Measurements from ENCODE around the gene PLEKHG7. TPM values are rescaled to one million over a fixed set of nuclear protein-coding genes. Genes with fewer than 3 reads are reported as not detected.

The PLEKHG7 gene
- total and polyA plus RNA-seq, 11 donors = 0.08 TPM; not detected in 10

DNA sequence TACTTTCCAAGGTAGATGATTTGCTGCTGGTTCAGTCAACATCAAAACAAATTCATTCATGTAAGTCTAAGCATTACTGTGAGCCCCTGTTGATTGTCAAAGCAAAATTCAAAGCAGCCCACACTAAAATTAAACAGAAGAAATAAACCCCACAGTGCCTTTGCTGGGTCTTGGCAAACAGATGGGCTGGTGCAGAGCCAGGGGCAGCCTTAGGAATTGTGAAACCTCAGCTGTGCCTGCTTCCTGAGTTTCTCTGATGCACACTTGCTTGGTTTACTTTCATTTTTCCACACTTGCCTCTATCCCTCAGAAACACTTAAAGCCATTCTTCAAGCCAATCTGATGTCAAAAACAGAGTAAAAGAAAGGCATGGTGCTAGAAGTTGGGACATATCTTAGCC, 6.6 kb upstream of the PLEKHG7 start:
- no peak overlapping the region for H3K4me3 ChIP-seq
- DNase-seq (peak in 1 of 5 donors; percentile 54), ATAC-seq (peak in 3 of 4 donors; percentile 30 to 64 (median 50))
- H3K4me1 ChIP-seq = peaks cover 0 to 9% (median 0%) of the 10 kb centered on the region in 12 donors
- no peaks in the 10 kb centered on the region for H3K36me3 ChIP-seq
- peaks cover 0 to 22% (median 0%) of the 10 kb centered on the region in 12 donors for H3K9me3 ChIP-seq
- TF ChIP-seq POLR2A (IDR thresholded peaks at IDR 0.05) (no peak), CTCF (IDR thresholded peaks at IDR 0.05) (no peak)
- no peaks in the 10 kb centered on the region for H3K27me3 ChIP-seq
- no peak overlapping the region for H3K27ac ChIP-seq
- intact Hi-C loops (cut with DNase I) = no loop called here

DNA sequence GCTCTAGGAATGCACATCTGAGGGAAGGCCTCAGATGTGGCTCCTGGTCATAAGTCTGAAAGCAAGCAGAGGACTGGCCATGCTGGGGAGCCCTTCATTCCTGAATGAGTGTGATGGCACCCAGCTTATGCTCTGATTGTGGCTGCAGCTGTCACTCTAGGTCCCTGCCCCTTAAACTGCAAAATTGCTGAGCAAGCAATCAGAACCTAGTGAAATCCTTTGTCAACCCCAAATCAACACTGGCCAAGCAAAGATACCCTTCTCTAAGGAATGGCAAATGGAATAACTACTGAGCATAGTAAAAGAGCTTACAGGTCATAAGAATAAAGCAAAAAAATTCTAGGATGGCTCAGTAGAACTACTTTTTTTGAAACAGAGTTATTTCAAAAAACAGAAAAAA, 4.3 kb upstream of the PLEKHG7 start:
- DNase-seq (no peak), ATAC-seq (no peak)
- Histone ChIP-seq H3K9me3 (peaks cover 0 to 14% (median 0%) of the 10 kb centered on the region in 12 donors), H3K4me3 (no peak overlapping the region), H3K4me1 (peaks cover 0 to 9% (median 0%) of the 10 kb centered on the region in 12 donors), H3K36me3 (no peaks in the 10 kb centered on the region), H3K27ac (no peak overlapping the region), H3K27me3 (no peaks in the 10 kb centered on the region)
- intact Hi-C loops (cut with DNase I) = no loop called here
- TF ChIP-seq CTCF (IDR thresholded peaks at IDR 0.05) (no peak), POLR2A (IDR thresholded peaks at IDR 0.05) (no peak)

DNA sequence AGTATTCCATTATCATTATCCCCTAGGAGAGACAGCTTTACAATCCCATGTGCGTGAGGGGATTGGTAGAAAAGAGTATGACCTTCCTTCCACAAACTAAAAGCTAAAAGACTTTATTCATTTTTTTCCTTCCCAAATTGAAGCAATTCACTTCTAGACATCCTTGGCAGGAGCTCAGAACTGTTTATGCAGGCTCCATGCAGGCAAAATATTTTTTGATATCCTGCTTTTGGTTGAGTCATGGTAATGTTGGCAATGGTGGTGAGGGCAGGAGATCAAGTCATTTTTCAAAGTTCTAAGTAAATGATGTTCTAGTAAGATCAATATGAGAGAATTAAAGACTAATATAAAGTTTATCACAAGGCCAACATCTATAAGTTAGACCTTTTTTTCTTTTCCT, 1.3 kb upstream of the PLEKHG7 start:
- no peak for DNase-seq
- Histone ChIP-seq H3K9me3 (peaks cover 0 to 14% (median 0%) of the 10 kb centered on the region in 12 donors), H3K4me3 (no peak overlapping the region), H3K27ac (no peak overlapping the region), H3K4me1 (peaks cover 0 to 2% (median 0%) of the 10 kb centered on the region in 12 donors), H3K36me3 (no peaks in the 10 kb centered on the region), H3K27me3 (no peaks in the 10 kb centered on the region)
- intact Hi-C loops (cut with DNase I) = no loop called here
- WGBS, 4 donors = 79 to 94% (median 92%) methylated on average over 1 of the region's 1 CpG
- TF ChIP-seq POLR2A (IDR thresholded peaks at IDR 0.05) (no peak), CTCF (IDR thresholded peaks at IDR 0.05) (no peak)
- no peak for ATAC-seq

DNA sequence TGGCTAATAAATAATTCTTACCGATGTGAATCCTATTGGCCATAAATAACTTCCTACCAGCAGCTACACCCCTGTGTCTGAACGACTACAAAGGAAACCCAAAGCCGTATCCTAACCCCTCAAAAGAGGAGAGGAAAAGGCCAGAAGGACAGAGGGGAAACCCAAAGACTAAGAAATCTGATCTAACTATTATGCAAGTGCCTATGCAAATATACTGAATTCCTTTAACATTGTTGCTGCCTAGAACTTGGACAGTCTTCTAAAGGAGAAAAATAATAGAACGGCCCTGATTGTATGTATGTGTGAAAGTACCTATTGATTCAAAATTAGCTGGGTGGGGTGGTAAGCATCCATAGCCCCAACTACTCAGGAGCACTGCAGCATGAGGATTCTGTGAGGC, 997 bp downstream of the PLEKHG7 start:
- intact Hi-C loops (cut with DNase I) = no loop called here

More for the DNA sequence above, 997 bp downstream of the PLEKHG7 start:
- no peak for TF ChIP-seq POLR2A (IDR thresholded peaks at IDR 0.05)
- TF ChIP-seq CTCF (IDR thresholded peaks at IDR 0.05) = no peak
- H3K36me3 ChIP-seq = no peaks in the 10 kb centered on the region
- ATAC-seq = no peak
- H3K27ac ChIP-seq = no peak overlapping the region
- WGBS, 4 donors = 80 to 86% (median 83%) methylated on average over 4 of the region's 4 CpGs
- H3K9me3 ChIP-seq = no peaks in the 10 kb centered on the region
- DNase-seq = no peak
- H3K4me3 ChIP-seq = no peak overlapping the region
- H3K27me3 ChIP-seq = no peaks in the 10 kb centered on the region
- peaks cover 0 to 4% (median 0%) of the 10 kb centered on the region in 12 donors for H3K4me1 ChIP-seq
